K562 (cell line): ENCODE results near the gene MRPS33. TPM values are rescaled to one million over a fixed set of nuclear protein-coding genes. Genes with fewer than 3 reads are reported as not detected.

Experiments
- ATAC-seq: fragments of 200-7000 bp; cut with Tn5 transposase; 3 replicates; pipeline ENCODE4 v1.9.1; 2020; ENCODE audit warnings: moderate library complexity
- Bru-seq: library from RNA; stranded (reverse); fragments of 400-500 nt; gene quantifications from one replicate; lab custom pipeline; 2021; lab: Mats Ljungman, UMichigan
- BruChase-seq, 2 experiments: library from RNA; stranded (reverse); fragments of 400-500 nt; gene quantifications; one replicate each; lab custom pipeline; 2021; lab: Mats Ljungman, UMichigan
- BruUV-seq: library from RNA; stranded (reverse); fragments of 400-500 nt; replicated peaks from 2 replicates; lab custom pipeline; 2021; lab: Mats Ljungman, UMichigan
- CTCF ChIA-PET: fragments of 300-600 bp; formaldehyde crosslinking; extraction: SDS; loops from one replicate; lab custom pipeline; 2021; ENCODE audit warnings: low intra/inter-chr PET ratio; lab: Yijun Ruan, JAX
- POLR2A ChIA-PET: fragments of 300-600, 350-650 bp; sonication (Branson Sonifier 250); formaldehyde crosslinking; extraction: SDS; loops from one replicate; lab custom pipeline; 2021; ENCODE audit warnings: antibody characterized with exemption, inconsistent platforms; lab: Yijun Ruan, JAX
- DNase-seq, 4 experiments: peaks; one replicate each; pipeline versions ENCODE4 v3.0.0 to v3.0.0-alpha.2; 2011 to 2018; ENCODE audit warnings: low spot score in 3 of 4, mixed read lengths in 3 of 4; ENCODE audit errors: extremely low read depth in 1 of 4
- FAIRE-seq: peaks from 2 replicates; lab custom pipeline; 2011; peaks lifted over from hg19 to GRCh38; lab: Jason Lieb, UNC
- H2AFZ ChIP-seq: 2 replicates; pipeline ENCODE4 v1.6.0; 2011; ENCODE audit warnings: low read depth, low read length, control low read depth, inconsistent platforms
- H3K27ac ChIP-seq: fragments of 200-600 bp; 3 replicates; pipeline ENCODE4 v1.8.0; 2011; ENCODE audit warnings: low read depth, mild to moderate bottlenecking, control low read depth, inconsistent platforms, low read length, moderate library complexity, mixed read lengths; ENCODE audit errors: extremely low read depth
- H3K27me3 ChIP-seq, 2 experiments: fragments of 300-600 bp in 1 of 2; 2 replicates in 1 of 2; 3 replicates in 1 of 2; pipeline versions ENCODE4 v1.6.0 to v1.8.0; 2011; ENCODE audit warnings: inconsistent platforms in 2 of 2, low read length in 2 of 2, mild to moderate bottlenecking in 1 of 2, mixed read lengths in 1 of 2, moderate library complexity in 1 of 2; ENCODE audit not compliant: control insufficient read depth in 2 of 2, insufficient read depth in 2 of 2
- H3K36me3 ChIP-seq: fragments of 300-600 bp; 3 replicates; pipeline ENCODE4 v1.8.0; 2011; ENCODE audit warnings: mild to moderate bottlenecking, low read length, inconsistent platforms; ENCODE audit not compliant: control insufficient read depth, insufficient read depth
- H3K4me1 ChIP-seq, 2 experiments: fragments of 200-600 bp in 1 of 2; replicated peaks in 1 of 2; 2 replicates in 1 of 2; 3 replicates in 1 of 2; pipeline versions ENCODE4 v1.5.1 to v1.8.0; 2011; ENCODE audit warnings: inconsistent platforms in 2 of 2, low read length in 2 of 2, mild to moderate bottlenecking in 1 of 2, mixed read lengths in 1 of 2, moderate library complexity in 1 of 2; ENCODE audit not compliant: control insufficient read depth in 2 of 2, insufficient read depth in 2 of 2
- H3K4me2 ChIP-seq: 2 replicates; pipeline ENCODE4 v1.6.1; 2011; ENCODE audit warnings: low read length, control low read depth, inconsistent platforms, mixed read lengths; ENCODE audit not compliant: insufficient read depth
- H3K4me3 ChIP-seq: fragments of 200-600 bp; sonication (generic), shearing (Covaris generic); 2 replicates; pipeline ENCODE4 v1.5.1; 2016; ENCODE audit warnings: control low read depth, inconsistent platforms
- H3K79me2 ChIP-seq: fragments of 200-600 bp; 3 replicates; pipeline ENCODE4 v1.8.0; 2011; ENCODE audit warnings: low read length, inconsistent platforms; ENCODE audit not compliant: control insufficient read depth, insufficient read depth
- H3K9ac ChIP-seq, 2 experiments: 2 replicates each; pipeline versions ENCODE4 v1.6.0 to v1.6.1; 2011; ENCODE audit warnings: low read depth in 2 of 2, low read length in 2 of 2, control low read depth in 1 of 2, inconsistent platforms in 1 of 2, mild to moderate bottlenecking in 1 of 2, mixed read lengths in 1 of 2; ENCODE audit not compliant: insufficient read depth in 1 of 2
- H3K9me1 ChIP-seq: one replicate; pipeline ENCODE4 v1.6.0; 2011; ENCODE audit warnings: inconsistent platforms, mild to moderate bottlenecking, low read length, moderate library complexity; ENCODE audit not compliant: control insufficient read depth, insufficient read depth
- H3K9me3 ChIP-seq: replicated peaks from 2 replicates; pipeline ENCODE4 v1.5.1; 2011; ENCODE audit warnings: low read depth, low read length, inconsistent platforms; ENCODE audit not compliant: control insufficient read depth, insufficient read depth
- H4K20me1 ChIP-seq: replicated peaks from 2 replicates; pipeline ENCODE4 v1.6.1; 2011; ENCODE audit warnings: low read length, inconsistent platforms, mixed read lengths; ENCODE audit not compliant: control insufficient read depth, insufficient read depth
- CBX2 ChIP-seq: fragments of 200-600 bp; sonication (generic); IDR thresholded peaks from one replicate; pipeline ENCODE4 v1.6.1; 2012; ENCODE audit warnings: mild to moderate bottlenecking, low read length, inconsistent platforms; ENCODE audit not compliant: insufficient read depth, poor library complexity, severe bottlenecking
- GATA2 ChIP-seq: sonication (generic); formaldehyde crosslinking; IDR thresholded peaks from 2 replicates; pipeline ENCODE4 v1.4.0; 2020; ENCODE audit warnings: mild to moderate bottlenecking, missing genetic modification reagents
- SMAD3 ChIP-seq: fragments of 450-650 bp; formaldehyde crosslinking; conservative IDR thresholded peaks from 2 replicates; pipeline ENCODE4 v1.4.0; 2020; ENCODE audit warnings: mild to moderate bottlenecking
- TOE1 ChIP-seq, 2 experiments: fragments of 450-650 bp in 1 of 2; sonication (generic) in 1 of 2; formaldehyde crosslinking in 1 of 2; IDR thresholded peaks; 2 replicates each; pipeline versions ENCODE4 v1.7.1 to v1.8.0; 2016 to 2022; ENCODE audit warnings: borderline replicate concordance in 2 of 2, mild to moderate bottlenecking in 2 of 2, antibody characterized with exemption in 1 of 2, inconsistent platforms in 1 of 2, low read depth in 1 of 2, missing genetic modification reagents in 1 of 2, moderate library complexity in 1 of 2
- U2AF1 ChIP-seq: fragments of 200-400 bp; formaldehyde crosslinking; optimal IDR thresholded peaks from 2 replicates; pipeline ENCODE3; 2017; ENCODE audit warnings: mild to moderate bottlenecking, low read depth, low read length, moderate library complexity
- ZBTB17 ChIP-seq: fragments of 450-650 bp; formaldehyde crosslinking; IDR thresholded peaks from 2 replicates; pipeline ENCODE4 v1.4.0; 2020; ENCODE audit warnings: mild to moderate bottlenecking
- ZBTB34 ChIP-seq: fragments of 250-450 bp; sonication (Bioruptor Pico); IDR thresholded peaks from 2 replicates; pipeline ENCODE4 v1.8.0; 2021; ENCODE audit warnings: mild to moderate bottlenecking, moderate library complexity
- ZNF696 ChIP-seq: fragments of 250-450 bp; sonication (Bioruptor Pico); conservative IDR thresholded peaks from 2 replicates; pipeline ENCODE4 v1.4.0; 2020; ENCODE audit warnings: mild to moderate bottlenecking, moderate library complexity
- ZNF766 ChIP-seq: fragments of 200-800 bp; sonication (Bioruptor generic); conservative IDR thresholded peaks from 2 replicates; pipeline ENCODE4 v1.6.1; 2016; ENCODE audit warnings: missing genetic modification characterization, missing compliant biosample characterization
- WGBS: fragments of 100-300 bp; shearing (Covaris generic); methylation state at CpG from one replicate; pipeline ENCODE4 v1.1.6; 2016; ENCODE audit warnings: low coverage, mixed read lengths; ENCODE audit not compliant: insufficient coverage; ENCODE audit errors: missing lambda C conversion rate; 5-methylcytosine and 5-hydroxymethylcytosine counted together
- in situ Hi-C: fragments of 300-500 bp; cut with MboI; formaldehyde crosslinking; loops from 4 replicates; pipeline ENCODE4 v1.15.0; 2018; ENCODE audit warnings: inconsistent platforms, mixed read lengths
- intact Hi-C: fragments of 100-400 bp; cut with micrococcal nuclease; formaldehyde crosslinking; loops from 2 replicates; pipeline ENCODE4 v1.14.2; 2022
- long read RNA-seq, 3 experiments: library from polyadenylated mRNA in 2 of 3; library from RNA in 1 of 3; unstranded in 2 of 3; stranded (forward) in 1 of 3; transcript quantifications; one replicate each; pipeline ENCODE4 v2.0.0, GENCODE V29; 2019 to 2022
- polyA minus RNA-seq, 3 experiments: library from RNA; depleted of rRNA, polyadenylated mRNA; stranded (reverse); fragments of >200 nt; gene quantifications; 2 replicates each; pipeline ENCODE4 v1.2.3, GENCODE V29; 2011
- polyA plus RNA-seq, 8 experiments: library from polyadenylated mRNA; depleted of rRNA in 4 of 8; stranded (reverse) in 5 of 8; unstranded in 3 of 8; fragments of >200 nt; fragmentation: Nextera tagmentation in 2 of 8; fragmentation: Illumina TruSeq in 1 of 8; extraction: Ambion mirVana in 2 of 8; extraction: Trizol in 1 of 8; gene quantifications; 2 replicates each; pipeline versions ENCODE4 v1.2.1 to v1.2.3, GENCODE V29; 2011 to 2014; ENCODE audit warnings: inconsistent platforms in 1 of 8, missing spikeins in 1 of 8
- total RNA-seq, 7 experiments: library from RNA; depleted of rRNA in 6 of 7; stranded (reverse); fragments of >200 nt in 6 of 7; fragmentation: Illumina TruSeq in 2 of 7; extraction: Trizol in 2 of 7; gene quantifications; 2 replicates each; pipeline versions ENCODE4 v1.2.1 to v1.2.3, GENCODE V29; 2011 to 2021; ENCODE audit warnings: low replicate concordance in 1 of 7
- TF ChIP-seq, protein P1 (sequence below): fragments of 450-650 bp; IDR thresholded peaks from 2 replicates; pipeline ENCODE4 v1.7.0; 2016; ENCODE audit warnings: borderline replicate concordance

Gene MRPS33
- total RNA-seq (2011; cell fraction: chromatin; rRNA removed; ENCODE audit: low replicate concordance): 17.1 and 29.5 TPM in 2 replicates
- 17.8 and 19.7 TPM in 2 replicates for total RNA-seq (2011; cell fraction: nucleolus; rRNA removed)
- 27.8 and 29.4 TPM in 2 replicates for total RNA-seq (2011; cell fraction: nucleoplasm; rRNA removed)
- total RNA-seq (2014; rRNA removed): 70.3 and 81.1 TPM in 2 replicates
- 205 and 227 TPM in 2 replicates for total RNA-seq (2014; rRNA removed; fragmentation: Illumina TruSeq; extraction: Trizol)
- 122 and 132 TPM in 2 replicates for total RNA-seq (2015; rRNA removed; fragmentation: Illumina TruSeq; extraction: Trizol)
- total RNA-seq (2021): 106 and 109 TPM in 2 replicates
- 170 and 187 TPM in 2 replicates for polyA plus RNA-seq (2011; rRNA removed)
- polyA plus RNA-seq (2011; cell fraction: cytosol; rRNA removed): 15.4 and 35.1 TPM in 2 replicates
- polyA plus RNA-seq (2011; cell fraction: nucleus; rRNA removed): 21.0 and 54.5 TPM in 2 replicates
- polyA plus RNA-seq (2012): 140 and 201 TPM in 2 replicates
- 149 and 204 TPM in 2 replicates for polyA plus RNA-seq (2014; fragmentation: Illumina TruSeq; extraction: Trizol)
- 100 to 1,000 TPM; 395 to 442 TPM for polyA plus RNA-seq (2014; fragmentation: Nextera tagmentation; extraction: Ambion mirVana)
- polyA plus RNA-seq (2014; rRNA removed): 109 and 123 TPM in 2 replicates
- 64.9 and 102 TPM in 2 replicates for polyA minus RNA-seq (2011; rRNA and poly(A)+ RNA removed)
- 15.6 and 19.8 TPM in 2 replicates for polyA minus RNA-seq (2011; cell fraction: cytosol; rRNA and poly(A)+ RNA removed)
- 7.7 and 18.4 TPM in 2 replicates for polyA minus RNA-seq (2011; cell fraction: nucleus; rRNA and poly(A)+ RNA removed)
- Bru-seq, nascent RNA: percentile 92 among the genes with signal in this experiment
- BruChase-seq, experiment 1, labeled RNA remaining after a 2-hour chase: percentile 72 among the genes with signal in this experiment
- percentile 65 among the genes with signal in this experiment for BruChase-seq, experiment 2, labeled RNA remaining after a 6-hour chase
- long read RNA-seq, experiment 1, full-length matches to known transcripts: 185 of 216 reads
- long read RNA-seq, experiment 1, partial matches to known transcripts: 21 of 216 reads
- long read RNA-seq, experiment 1, other reads (novel, unspliced or antisense): 10 of 216 reads
- long read RNA-seq, experiment 2, full-length matches to known transcripts: 54 of 70 reads
- long read RNA-seq, experiment 2, partial matches to known transcripts: 12 of 70 reads
- long read RNA-seq, experiment 2, other reads (novel, unspliced or antisense): 4 of 70 reads
- long read RNA-seq, experiment 3, full-length matches to known transcripts: 74 of 83 reads
- long read RNA-seq, experiment 3, partial matches to known transcripts: 6 of 83 reads
- long read RNA-seq, experiment 3, other reads (novel, unspliced or antisense): 3 of 83 reads

DNA sequence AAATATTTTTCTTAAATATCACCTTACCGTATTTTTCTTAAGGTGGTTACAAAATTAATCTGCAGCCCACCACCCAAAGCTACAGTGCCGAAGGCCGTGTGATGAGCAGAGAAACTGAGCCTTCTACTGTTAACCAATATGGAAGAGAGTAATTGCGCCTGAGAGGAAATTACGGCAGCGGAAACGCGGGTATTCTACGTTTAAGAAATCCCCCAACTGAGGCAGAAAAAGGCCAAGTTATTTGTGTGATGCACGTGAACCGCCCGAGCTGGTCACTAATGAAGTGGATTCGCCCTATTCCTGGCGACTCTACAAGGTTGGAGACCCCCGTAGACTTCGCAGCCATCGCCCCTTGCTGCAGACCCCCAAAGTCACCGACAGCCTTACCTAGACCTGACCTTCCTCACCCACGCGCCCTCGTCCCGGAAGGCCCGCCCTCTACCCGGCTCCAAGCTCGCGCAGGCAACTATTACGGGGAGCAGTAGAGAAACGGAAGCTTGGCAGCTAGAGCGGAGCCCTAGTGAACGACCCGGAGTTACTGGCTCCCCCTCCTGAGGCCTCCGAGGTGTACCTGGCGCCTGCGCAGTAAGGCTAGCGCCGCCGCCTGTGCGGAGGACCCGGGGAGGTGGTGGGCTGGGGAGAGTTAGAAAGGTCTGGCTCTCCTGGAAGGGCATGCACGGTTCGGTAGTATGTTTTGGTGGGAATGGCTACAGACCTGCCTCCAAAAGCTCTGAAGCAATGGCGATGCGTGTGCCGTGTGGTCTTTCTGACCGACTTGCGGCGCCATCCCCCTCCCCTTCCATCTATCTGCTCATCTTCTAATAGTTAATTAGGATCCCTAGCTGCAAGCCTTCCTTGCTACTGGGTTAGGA lies at the start of gene MRPS33:
TSS of gene MRPS33 (minus strand) at position 429 of the 872 bp plus-strand sequence. CDS start 4,319 bp downstream, outside the sequence.
- no peaks in the 10 kb centered on the region for H4K20me1 ChIP-seq
- FAIRE-seq: peak; percentile 90
- H3K4me1 ChIP-seq: peaks cover 8 to 21% of the 10 kb centered on the region in 2 experiments; a peak in 2 of 5 replicates
- in situ Hi-C loops: loop anchor here (5.0 kb wide), 1 partner anchor 202 kb away; no protein-coding TSS in a partner anchor
- ATAC-seq: peak; percentile 99
- BruUV-seq: TSS peak; percentile 74
- H3K79me2 ChIP-seq: peaks cover 31% of the 10 kb centered on the region
- WGBS: 2% methylated on average over 47 of the region's 47 CpGs
- H2AFZ ChIP-seq: peak within 1 kb of the TSS; percentile 100
- H3K4me2 ChIP-seq: peak within 1 kb of the TSS; percentile 98
- peak; percentile 99 for DNase-seq
- ChIA-PET CTCF (no interaction called here), POLR2A (interaction anchor here (0.5 to 2.0 kb wide), 15 partner anchors 9 to 822 kb away, joined by 3 to 9 read pairs (median 3); no protein-coding TSS in a partner anchor)
- H3K27ac ChIP-seq: peak within 1 kb of the TSS; percentile 80
- H3K4me3 ChIP-seq: peak within 1 kb of the TSS; percentile 53
- peaks cover 5% of the 10 kb centered on the region for H3K9me3 ChIP-seq
- H3K27me3 ChIP-seq: peaks cover 0 to 2% of the 10 kb centered on the region in 2 experiments; a peak in 1 of 5 replicates
- no peaks in the 10 kb centered on the region for H3K9me1 ChIP-seq
- H3K36me3 ChIP-seq: peaks cover 19% of the 10 kb centered on the region; the same call in 2 of the 3 replicates
- intact Hi-C loops: loop anchor here (5.0 kb wide), 3 partner anchors 92 to 537 kb away; partner anchors contain the start of genes BRAF, MKRN1 and NDUFB2
- H3K9ac ChIP-seq: peak within 1 kb of the TSS; percentile 82 to 89
- TF ChIP-seq ZNF766 (CRISPR knock-in tag) (peak; percentile 50; the same call in 1 of the 2 replicates), ZBTB17 (CRISPR knock-in tag) (0 out of 2 replicates have a peak, but pooled peaks have one; percentile 18), ZBTB34 (no peak), CBX2 (no peak), U2AF1 (no peak), GATA2 (CRISPR knock-in tag) (peak; percentile 56; the same call in 1 of the 2 replicates), SMAD3 (no peak; the same call in 1 of the 2 replicates), TOE1 (IDR thresholded peaks at IDR 0.05; ENCODE audit: borderline replicate concordance) (peak; percentile 81; the same call in 1 of the 2 replicates), TOE1 (CRISPR knock-in tag; IDR thresholded peaks at IDR 0.05; ENCODE audit: borderline replicate concordance, low read depth) (no peak; the same call in 1 of the 2 replicates), ZNF696 (CRISPR knock-in tag) (no peak)
- TF ChIP-seq, protein P1, sequence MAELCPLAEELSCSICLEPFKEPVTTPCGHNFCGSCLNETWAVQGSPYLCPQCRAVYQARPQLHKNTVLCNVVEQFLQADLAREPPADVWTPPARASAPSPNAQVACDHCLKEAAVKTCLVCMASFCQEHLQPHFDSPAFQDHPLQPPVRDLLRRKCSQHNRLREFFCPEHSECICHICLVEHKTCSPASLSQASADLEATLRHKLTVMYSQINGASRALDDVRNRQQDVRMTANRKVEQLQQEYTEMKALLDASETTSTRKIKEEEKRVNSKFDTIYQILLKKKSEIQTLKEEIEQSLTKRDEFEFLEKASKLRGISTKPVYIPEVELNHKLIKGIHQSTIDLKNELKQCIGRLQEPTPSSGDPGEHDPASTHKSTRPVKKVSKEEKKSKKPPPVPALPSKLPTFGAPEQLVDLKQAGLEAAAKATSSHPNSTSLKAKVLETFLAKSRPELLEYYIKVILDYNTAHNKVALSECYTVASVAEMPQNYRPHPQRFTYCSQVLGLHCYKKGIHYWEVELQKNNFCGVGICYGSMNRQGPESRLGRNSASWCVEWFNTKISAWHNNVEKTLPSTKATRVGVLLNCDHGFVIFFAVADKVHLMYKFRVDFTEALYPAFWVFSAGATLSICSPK: no peak
